CD4-positive, alpha-beta T cell treated with Interleukin-6 for 4 hours (primary cell): Measurements from ENCODE around the gene POLG2.
"Not testable (repeated sequence)": the region's sequence is repeated elsewhere in the genome, so short reads cannot be mapped to it uniquely, and the experiment has no call there.

ENCODE experiments used
- DNase-seq: peaks from one replicate; pipeline ENCODE4 v3.0.0-alpha.2; 2020; ENCODE audit warnings: mixed read lengths

The POLG2 gene

GRCh38 chr17:64505340-64506200, 8.7 kb upstream of the POLG2 start:
- peak; percentile 91 for DNase-seq

- no peak for DNase-seq
Observed at GRCh38 chr17:64504769-64505339, 8.0 kb upstream of the POLG2 start.

GRCh38 chr17:64503821-64504768, 7.2 kb upstream of the POLG2 start:
- no peak for DNase-seq

GRCh38 chr17:64503341-64503740, 6.5 kb upstream of the POLG2 start:
- no peak for DNase-seq

GRCh38 chr17:64502809-64503208, 6.0 kb upstream of the POLG2 start:
- DNase-seq = no peak

GRCh38 chr17:64502021-64502420, 5.2 kb upstream of the POLG2 start:
- DNase-seq = no peak

- DNase-seq = no peak
Observed at GRCh38 chr17:64500862-64501765, 4.3 kb upstream of the POLG2 start.

- no peak for DNase-seq
Observed at GRCh38 chr17:64500487-64500859, 3.6 kb upstream of the POLG2 start.

GRCh38 chr17:64499805-64500486, 3.1 kb upstream of the POLG2 start:
- DNase-seq = no peak

GRCh38 chr17:64498308-64499203, 1.7 kb upstream of the POLG2 start:
- no peak for DNase-seq

GRCh38 chr17:64497565-64498035, 746 bp upstream of the POLG2 start:
- no peak for DNase-seq

- DNase-seq = no peak
Observed at GRCh38 chr17:64496348-64496785, 487 bp downstream of the POLG2 start.

GRCh38 chr17:64495300-64495699, 1.6 kb downstream of the POLG2 start:
- DNase-seq = not testable (repeated sequence)

GRCh38 chr17:64494121-64494520, 2.7 kb downstream of the POLG2 start:
- no peak for DNase-seq

- peak; percentile 41 for DNase-seq
Observed at GRCh38 chr17:64492481-64493109, 4.3 kb downstream of the POLG2 start.

- no peak for DNase-seq
Observed at GRCh38 chr17:64491994-64492393, 4.9 kb downstream of the POLG2 start.

GRCh38 chr17:64491034-64491860, 5.6 kb downstream of the POLG2 start:
- DNase-seq = peak; percentile 66

GRCh38 chr17:64488301-64488700, 8.6 kb downstream of the POLG2 start:
- DNase-seq = no peak

GRCh38 chr17:64484380-64484779, 12.5 kb downstream of the POLG2 start:
- DNase-seq = no peak
